ENCODE measurements around the gene RS1.

DNA sequence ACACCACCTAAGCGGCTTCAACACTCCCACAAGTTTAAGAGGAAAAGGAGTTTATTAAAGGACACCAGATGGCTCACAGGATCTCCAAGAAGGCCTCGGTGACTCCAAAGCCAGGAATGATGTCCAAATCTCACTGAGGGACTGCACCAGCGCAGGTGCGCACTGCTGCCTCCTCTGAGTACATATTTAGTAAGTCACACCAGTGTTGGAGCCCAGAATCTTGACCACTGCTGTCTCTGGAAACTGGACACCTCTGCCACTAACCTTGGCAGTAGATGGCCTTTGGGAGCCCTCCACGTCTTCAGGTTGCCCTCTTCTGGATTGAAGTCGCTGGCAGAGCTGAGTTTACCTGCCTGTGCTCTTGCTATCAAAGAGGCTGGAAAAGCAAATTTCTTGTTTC is 10.1 kb upstream of the RS1 start:
- TF ChIP-seq, protein P1, sequence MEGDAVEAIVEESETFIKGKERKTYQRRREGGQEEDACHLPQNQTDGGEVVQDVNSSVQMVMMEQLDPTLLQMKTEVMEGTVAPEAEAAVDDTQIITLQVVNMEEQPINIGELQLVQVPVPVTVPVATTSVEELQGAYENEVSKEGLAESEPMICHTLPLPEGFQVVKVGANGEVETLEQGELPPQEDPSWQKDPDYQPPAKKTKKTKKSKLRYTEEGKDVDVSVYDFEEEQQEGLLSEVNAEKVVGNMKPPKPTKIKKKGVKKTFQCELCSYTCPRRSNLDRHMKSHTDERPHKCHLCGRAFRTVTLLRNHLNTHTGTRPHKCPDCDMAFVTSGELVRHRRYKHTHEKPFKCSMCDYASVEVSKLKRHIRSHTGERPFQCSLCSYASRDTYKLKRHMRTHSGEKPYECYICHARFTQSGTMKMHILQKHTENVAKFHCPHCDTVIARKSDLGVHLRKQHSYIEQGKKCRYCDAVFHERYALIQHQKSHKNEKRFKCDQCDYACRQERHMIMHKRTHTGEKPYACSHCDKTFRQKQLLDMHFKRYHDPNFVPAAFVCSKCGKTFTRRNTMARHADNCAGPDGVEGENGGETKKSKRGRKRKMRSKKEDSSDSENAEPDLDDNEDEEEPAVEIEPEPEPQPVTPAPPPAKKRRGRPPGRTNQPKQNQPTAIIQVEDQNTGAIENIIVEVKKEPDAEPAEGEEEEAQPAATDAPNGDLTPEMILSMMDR (IDR thresholded peaks at IDR 0.05): no peak
- no peak for TF ChIP-seq POLR2A (IDR thresholded peaks at IDR 0.05)

Measured in gastroesophageal sphincter (tissue), 3 donors.